NOMO-1 treated with dmso at 0.1 percent for 144 hours (cell line): ENCODE measurements around the gene SREK1IP1.

Experiments
- DNase-seq: peaks from one replicate; lab custom pipeline; 2025; ENCODE audit not compliant: unreplicated experiment; lab: John Stamatoyannopoulos, UW

SREK1IP1 gene

DNA sequence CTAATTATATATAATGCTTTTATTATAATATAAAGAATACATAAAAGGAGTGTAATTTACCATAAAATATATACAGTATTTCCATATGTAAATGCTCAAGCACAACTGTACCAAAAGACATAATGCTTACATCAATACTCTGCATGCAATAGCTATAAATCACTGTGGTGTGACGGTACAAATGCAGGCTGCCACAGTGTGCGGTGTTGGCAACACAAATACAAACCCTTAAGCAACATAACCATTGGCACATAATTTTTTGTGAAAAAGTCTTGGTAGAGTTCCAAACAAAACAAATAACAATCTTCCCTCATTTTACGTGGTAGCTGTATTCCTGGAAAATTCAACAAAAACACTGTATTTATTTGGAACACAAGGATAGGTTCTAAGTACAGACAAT, 80.1 kb downstream of the SREK1IP1 start:
- no peak for DNase-seq

DNA sequence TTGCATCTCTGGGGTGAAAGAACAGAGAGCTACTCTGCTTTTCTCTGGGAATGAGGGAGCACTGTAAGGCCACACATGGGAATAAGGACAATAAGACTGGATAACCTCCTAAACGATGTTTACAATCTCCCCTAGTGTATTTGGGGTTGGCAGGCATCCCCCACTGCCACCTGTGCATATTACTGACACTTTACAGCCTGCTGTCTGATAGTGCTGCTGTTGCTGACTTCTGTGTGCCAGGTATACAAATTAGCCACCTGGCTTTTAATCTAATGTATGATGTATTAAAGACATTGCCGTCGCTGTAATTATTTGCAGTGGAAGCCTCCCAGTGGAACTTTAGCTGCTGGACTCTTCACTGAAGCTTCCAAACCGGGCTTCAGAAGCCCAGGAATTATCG, 82.6 kb downstream of the SREK1IP1 start:
- DNase-seq, result no peak

DNA sequence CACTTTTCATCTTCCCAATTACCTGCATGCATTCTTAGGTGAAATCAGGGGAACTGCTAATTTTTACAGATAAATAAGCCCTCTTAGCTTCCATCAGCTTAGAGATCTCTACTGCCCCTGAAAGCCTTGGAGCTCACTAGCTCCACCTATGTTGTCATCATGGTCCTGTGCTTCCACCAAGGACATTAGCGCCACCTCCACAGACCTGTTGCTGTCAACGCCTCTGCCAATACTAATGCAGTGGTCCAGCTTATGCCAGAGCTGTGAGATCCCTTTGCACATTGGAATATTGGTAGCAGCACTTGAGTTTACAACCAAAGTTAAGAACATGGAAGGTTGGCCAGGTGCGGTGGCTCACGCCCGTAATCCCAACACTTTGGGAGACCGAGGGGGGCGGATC, 85.9 kb downstream of the SREK1IP1 start:
- DNase-seq, result no peak

- DNase-seq, result no peak
Measured at GRCh38 chr5:64680289-64680688, 88.2 kb downstream of the SREK1IP1 start.

- DNase-seq, result no peak
Measured at GRCh38 chr5:64678374-64678773, 90.1 kb downstream of the SREK1IP1 start.

DNA sequence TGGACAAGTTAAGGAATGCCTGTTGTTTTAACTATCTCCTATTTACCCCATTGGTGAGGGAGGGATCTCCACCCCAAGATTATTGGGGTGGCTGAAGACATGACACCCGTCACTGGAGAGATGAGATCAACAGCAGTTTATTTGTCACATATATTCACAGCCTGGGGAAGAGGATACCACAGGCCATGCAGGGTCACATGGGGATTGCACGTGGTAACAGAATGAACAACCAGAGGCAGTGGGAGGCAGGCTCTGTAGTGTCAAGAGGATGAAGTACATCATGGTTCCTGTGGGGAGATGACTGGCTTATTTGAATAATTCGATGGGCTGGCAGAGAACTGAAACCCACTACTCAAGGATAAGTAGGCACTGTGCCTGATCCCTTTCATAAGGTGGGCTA, 96.8 kb downstream of the SREK1IP1 start:
- DNase-seq, result no peak

DNA sequence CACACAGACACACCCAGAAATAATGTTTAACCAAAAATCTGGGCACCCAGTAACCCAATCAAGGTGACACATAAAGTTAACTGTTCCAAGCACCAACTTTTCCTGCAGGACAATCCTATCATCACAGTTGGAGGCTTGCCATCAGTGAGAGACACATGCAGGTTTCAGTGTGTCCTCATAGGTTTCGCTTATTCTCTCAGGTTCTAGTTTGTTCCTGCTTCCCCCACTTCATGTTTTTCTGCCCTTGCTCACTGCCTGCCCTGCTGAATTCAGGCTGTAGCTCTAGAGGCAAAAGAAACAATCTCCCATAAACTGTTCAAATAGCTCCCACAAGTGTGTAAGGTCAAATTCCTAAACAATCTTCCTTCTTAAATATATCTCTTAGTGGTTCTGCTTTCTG, 98.2 kb downstream of the SREK1IP1 start:
- DNase-seq, result no peak
